GM21737 (cell line): ENCODE measurements around the gene BAIAP3.
"Not testable (repeated sequence)": the region's sequence is repeated elsewhere in the genome, so short reads cannot be mapped to it uniquely, and the experiment has no call there.

Source experiments
- ATAC-seq: cut with Tn5 transposase; IDR thresholded peaks from one replicate; pipeline ENCODE4 v1.9.1; 2021; ENCODE audit warnings: mild to moderate bottlenecking, moderate library complexity; ENCODE audit not compliant: unreplicated experiment

Gene BAIAP3, protein sequence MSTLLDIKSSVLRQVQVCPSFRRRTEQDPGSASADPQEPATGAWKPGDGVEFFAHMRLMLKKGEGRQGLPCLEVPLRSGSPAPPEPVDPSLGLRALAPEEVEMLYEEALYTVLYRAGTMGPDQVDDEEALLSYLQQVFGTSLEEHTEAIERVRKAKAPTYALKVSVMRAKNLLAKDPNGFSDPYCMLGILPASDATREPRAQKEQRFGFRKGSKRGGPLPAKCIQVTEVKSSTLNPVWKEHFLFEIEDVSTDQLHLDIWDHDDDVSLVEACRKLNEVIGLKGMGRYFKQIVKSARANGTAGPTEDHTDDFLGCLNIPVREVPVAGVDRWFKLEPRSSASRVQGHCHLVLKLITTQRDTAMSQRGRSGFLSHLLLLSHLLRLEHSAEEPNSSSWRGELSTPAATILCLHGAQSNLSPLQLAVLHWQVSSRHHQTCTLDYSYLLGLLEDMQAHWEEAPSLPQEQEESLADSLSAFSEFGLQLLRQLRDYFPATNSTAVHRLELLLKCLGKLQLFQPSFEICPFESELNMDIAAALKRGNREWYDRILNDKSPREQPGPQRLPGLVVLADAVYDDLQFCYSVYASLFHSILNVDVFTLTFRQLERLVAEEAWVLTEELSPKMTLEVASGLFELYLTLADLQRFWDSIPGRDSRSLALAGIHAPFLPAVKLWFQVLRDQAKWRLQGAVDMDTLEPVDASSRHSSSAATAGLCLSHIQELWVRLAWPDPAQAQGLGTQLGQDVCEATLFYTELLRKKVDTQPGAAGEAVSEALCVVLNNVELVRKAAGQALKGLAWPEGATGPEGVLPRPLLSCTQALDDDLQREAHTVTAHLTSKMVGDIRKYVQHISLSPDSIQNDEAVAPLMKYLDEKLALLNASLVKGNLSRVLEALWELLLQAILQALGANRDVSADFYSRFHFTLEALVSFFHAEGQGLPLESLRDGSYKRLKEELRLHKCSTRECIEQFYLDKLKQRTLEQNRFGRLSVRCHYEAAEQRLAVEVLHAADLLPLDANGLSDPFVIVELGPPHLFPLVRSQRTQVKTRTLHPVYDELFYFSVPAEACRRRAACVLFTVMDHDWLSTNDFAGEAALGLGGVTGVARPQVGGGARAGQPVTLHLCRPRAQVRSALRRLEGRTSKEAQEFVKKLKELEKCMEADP

GRCh38 chr16:1333149-1333812 is at the start of gene BAIAP3:
Gene BAIAP3, plus strand, starts transcription at chr16:1333645. Its CDS starts 4,905 bp downstream, at chr16:1338550.
- no peak for ATAC-seq

GRCh38 chr16:1283996-1284616 is 49.3 kb upstream of the BAIAP3 start:
- no peak for ATAC-seq

DNA sequence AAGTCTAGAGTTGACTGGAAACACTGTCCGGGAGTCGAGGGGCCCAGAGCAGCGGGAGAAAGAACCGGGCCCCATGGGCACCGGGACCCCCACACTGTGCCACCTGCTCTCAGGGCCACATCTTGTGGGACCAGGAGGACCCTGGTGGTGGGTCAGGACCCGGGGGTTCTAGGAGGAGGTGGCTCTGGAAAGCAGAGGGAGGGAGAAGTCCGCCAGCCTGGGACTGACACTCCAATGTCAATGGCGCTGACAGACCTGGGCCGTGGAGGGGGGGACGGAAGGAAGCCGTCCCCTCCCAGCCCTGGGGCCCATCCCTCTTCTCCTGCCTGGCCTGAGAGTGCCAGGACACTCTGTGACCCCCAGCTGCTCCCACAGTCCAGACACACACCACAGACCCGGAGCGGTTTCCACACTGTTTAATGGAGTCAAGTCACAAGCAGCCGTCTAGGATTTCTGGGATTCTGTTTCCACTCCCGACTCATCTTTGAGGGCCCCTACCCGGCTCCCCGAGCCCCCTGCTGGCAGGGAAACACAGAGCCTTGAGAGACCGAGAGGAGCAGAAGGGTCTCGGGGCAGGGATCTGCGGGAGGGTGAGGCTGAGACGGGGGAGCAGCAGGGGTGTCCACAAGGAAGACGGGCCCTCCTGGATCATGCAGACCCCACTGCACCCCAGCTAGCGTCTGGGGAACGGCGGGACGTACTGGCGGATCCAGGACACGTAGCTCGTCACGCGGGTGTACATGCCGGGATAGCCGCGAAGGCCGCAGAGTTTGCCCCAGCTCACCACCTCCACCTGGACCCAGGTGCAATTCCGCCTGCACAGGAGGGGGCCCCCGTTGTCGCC is 47.6 kb upstream of the BAIAP3 start:
- ATAC-seq, result no peak

- no peak for ATAC-seq
Observed at GRCh38 chr16:1286513-1287094, 46.8 kb upstream of the BAIAP3 start.

DNA sequence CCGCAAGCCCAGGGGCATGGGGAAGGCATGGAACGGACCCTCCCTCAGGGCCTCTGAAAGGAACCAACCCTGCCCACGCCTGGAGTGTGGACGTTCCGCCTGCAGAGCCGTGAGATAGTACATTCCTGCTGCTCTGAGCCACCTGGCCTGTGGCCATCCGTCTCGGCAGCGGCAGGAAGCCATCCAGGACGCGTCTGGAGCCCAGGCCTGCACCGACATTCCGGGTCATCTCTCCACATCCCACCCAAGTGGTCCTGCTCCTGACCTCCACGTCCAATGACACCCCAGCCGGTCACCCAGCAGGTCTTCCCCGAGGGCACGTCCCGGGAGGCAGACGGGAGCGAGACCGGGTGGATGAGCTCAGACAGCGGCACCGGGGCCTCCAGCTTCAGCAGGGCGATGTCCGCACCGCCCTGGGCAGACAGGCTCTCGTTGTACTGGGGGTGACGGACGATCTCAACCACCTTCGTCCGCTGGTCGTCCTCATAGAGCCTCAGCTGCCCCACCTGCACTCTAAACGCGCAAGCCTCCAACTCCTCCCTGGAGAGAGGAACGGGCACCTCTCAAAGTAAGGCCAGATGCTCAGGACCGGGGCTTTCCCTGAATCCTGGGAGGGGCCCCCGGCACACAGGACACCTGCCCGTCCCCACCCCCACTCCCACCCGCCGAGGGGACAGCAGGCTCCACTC is 45.3 kb upstream of the BAIAP3 start:
- ATAC-seq, result no peak

DNA sequence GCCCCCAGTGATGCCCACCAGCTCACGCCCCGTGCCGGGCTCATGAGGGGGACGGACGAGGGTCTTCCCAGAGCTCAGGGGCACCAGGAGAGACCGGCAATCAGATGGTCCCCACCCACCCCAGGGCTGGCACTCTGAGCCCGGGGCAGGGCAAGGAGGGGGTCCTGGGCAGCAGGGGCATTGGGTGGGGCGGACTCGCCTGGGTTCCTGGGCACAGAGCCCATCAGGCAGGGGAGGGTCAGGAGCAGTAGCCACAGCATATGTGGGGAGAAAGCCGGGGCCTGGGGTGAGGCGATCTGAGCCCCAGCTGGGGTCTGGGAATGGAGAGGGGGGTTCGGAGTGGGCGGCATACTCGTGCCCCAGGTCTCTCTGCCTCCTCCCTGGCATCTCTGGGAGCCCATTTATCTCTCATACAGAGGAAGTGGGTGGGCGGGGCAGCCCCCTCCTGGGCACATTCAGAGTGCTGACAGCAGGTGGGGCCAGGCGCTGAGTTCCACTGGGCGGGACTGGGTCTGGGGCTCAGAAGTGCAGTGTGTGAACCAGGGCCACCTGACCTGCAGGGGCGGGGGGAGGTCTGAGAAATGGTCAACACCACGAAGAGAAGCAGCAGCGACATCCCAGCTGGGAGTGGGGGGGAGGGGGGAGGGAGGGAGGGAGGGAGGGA is 44.5 kb upstream of the BAIAP3 start:
- ATAC-seq, result no peak

GRCh38 chr16:1289477-1289866 is 44.0 kb upstream of the BAIAP3 start:
- ATAC-seq, result no peak

DNA sequence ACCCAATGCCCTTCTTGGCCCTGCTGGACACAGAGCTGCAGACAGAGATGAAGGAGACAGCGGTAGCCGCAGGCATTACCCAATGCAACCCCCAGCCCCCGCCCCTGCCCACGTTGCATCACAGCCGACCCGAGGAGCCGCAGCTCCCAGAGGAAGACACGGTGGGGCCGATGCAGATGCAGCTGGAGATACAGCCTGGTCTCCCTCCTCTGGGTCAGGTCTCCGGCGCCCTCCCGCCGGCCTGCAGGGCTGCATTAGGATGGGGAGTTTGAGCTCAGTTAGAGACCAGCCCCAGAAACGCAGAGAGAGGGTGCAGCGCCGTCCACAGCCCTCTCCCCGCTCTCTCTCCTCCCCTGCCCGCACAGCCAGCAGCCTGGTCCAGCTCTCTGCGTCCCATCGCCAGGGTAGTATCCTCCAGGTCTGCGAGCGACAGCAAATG is 43.4 kb upstream of the BAIAP3 start:
- no peak for ATAC-seq

DNA sequence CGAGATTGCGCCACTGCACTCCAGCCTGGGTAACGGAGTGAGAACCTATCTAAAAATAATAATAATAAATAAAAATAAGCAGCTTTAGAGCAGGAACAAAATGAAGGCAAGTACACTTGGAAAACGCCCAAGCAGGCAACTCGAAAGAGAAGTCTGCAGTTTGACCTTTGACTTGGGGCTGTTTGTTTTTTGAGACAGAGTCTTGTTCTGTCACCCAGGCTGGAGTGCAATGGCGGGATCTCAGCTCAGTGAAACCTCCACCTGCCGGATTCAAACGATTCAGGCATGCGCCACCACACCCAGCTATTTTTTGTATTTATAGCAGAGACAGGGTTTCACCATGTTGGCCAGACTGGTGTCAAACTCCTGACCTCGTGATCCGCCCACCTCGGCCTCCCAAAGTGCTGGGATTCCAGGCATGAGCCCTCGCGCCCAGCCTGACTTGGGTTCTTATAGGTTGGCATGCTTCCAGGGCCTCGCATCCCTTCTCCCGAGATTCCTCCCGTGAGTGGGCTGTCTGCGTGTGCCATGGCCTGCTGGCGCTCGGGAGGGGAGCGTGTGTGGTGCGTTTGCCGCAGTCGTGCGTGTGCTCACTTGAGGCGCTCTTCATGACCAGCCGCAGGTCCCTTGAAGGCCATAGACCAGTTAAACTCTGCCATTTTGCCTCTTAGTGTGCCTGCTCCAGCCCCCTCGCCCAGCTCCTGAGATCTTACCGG is 42.4 kb upstream of the BAIAP3 start:
- ATAC-seq, result no peak

DNA sequence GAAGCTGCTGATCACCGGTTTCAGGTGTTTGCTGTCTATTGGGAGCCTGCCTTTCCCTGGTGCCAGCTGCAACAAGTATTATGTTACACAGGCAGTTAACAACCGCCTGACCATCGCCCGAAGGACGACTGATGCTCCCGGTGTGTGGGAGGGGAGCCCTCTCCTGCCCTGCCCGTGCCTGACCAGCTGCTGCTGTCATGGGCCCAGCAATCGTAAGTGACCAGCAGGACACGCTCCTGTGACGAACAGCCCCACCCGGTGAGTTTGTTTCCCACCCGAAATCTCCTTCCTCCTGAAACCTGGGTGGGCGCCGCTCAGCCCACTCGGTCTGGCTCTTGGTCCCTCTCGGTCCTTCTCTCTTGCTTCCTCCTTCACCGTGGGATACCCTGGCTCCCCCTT is 41.9 kb upstream of the BAIAP3 start:
- ATAC-seq, result no peak

GRCh38 chr16:1292208-1292607 is 41.2 kb upstream of the BAIAP3 start:
- not testable (repeated sequence) for ATAC-seq

GRCh38 chr16:1292808-1293207 is 40.6 kb upstream of the BAIAP3 start:
- not testable (repeated sequence) for ATAC-seq

DNA sequence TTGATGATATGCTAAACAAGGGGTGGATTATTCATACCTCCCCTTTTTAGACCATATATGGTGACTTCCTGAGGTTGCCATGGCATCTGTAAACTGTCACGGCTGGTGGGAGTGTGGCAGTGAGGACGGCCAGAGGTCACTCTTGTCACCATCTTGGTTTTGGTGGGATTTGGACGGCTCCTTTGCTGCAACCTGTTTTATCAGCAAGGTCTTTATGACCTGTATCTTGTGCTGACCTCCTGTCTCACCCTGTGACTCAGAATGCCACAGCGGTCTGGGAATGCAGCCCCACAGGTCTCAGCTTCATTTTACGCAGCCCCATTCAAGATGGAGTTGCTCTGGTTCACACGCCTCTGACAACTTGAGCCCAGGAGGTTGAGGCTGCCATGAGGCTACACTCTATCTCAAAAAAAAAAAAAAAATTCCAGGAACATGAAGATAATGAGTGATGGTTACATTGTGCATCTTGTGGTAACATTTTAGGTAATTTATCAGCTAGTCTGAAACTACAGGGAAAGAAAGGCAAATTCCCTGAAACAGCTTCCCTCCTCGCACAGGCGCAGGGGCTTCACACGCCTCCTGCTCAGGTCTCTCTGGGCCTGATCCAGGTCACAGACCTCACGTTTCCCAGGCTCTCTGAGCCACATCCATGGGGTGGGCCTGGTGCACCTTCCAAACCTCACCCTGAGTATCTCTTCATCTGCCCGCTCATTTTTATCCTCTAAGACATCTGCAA is 39.4 kb upstream of the BAIAP3 start:
- ATAC-seq, result no peak

DNA sequence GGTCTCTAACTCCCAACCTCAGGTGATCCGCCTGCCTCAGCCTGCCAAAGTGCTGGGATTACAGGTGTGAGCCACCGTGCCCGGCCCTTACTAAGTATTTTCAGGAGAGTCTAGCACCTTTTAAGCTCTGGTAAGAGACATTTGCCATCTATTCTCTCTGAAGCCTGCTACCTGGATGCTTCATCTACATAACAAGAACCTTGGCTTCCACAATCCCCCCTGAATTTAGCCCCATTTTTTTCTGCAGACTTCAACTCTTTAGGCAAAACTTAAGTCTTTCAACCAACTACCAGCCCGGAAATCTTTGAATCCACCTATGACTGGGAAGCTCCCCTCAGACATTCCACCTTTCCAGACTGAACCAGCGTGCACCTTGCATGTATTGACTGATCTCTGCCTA is 38.0 kb upstream of the BAIAP3 start:
- ATAC-seq, result no peak

GRCh38 chr16:1296688-1297017 is 36.8 kb upstream of the BAIAP3 start:
- not testable (repeated sequence) for ATAC-seq

DNA sequence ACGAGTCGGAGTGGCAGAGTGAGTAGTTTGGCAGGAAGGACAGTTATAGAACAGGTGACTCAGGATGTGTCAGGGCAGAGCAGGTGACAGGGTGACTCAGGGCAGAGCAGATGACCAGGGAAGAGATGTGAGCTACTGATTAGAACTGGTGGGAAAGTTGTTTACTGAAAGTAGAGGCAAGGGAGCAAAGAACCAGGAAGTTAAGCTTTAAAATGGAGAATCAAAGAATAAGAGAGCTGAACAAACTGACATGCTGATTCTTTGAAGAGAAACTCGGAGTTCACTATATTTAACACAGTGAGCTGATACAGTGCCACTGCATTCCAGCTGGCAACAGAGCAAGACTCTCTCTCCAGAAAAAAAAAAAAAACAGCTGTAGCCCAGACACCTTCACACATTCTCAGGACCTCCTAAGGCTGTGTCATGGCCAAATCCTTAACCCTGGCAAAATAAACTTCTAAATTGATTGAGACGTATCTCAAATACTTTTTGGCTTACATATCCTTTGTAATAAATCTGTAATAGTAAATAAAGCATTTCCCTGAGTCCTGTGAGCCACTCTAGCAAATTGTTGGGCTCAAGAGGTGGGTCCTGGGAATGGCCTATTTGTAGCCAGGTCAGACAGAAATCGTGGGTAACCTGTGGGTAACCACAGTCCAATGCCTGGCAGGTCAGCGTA is 36.3 kb upstream of the BAIAP3 start:
- no peak for ATAC-seq
